HG02884 (cell line): ENCODE results near the gene CYTIP.
A peak's percentile ranks its signal among the peaks of the same experiment; 100 is the strongest.
"Not testable (repeated sequence)": the region's sequence is repeated elsewhere in the genome, so short reads cannot be mapped to it uniquely, and the experiment has no call there.

Experiments used
- ATAC-seq: cut with Tn5 transposase; IDR thresholded peaks from one replicate; pipeline ENCODE4 v1.9.1; 2021; ENCODE audit warnings: mild to moderate bottlenecking, moderate library complexity; ENCODE audit not compliant: unreplicated experiment

CYTIP gene

GRCh38 chr2:157427003-157427921, 16.6 kb downstream of the CYTIP start:
- ATAC-seq, result no peak

- ATAC-seq, result no peak
These were observed 17.4 kb downstream of the CYTIP start for GRCh38 chr2:157426477-157426994.

GRCh38 chr2:157424374-157424773, 19.5 kb downstream of the CYTIP start:
- ATAC-seq, result no peak

GRCh38 chr2:157421964-157422363, 21.9 kb downstream of the CYTIP start:
- ATAC-seq, result no peak

DNA sequence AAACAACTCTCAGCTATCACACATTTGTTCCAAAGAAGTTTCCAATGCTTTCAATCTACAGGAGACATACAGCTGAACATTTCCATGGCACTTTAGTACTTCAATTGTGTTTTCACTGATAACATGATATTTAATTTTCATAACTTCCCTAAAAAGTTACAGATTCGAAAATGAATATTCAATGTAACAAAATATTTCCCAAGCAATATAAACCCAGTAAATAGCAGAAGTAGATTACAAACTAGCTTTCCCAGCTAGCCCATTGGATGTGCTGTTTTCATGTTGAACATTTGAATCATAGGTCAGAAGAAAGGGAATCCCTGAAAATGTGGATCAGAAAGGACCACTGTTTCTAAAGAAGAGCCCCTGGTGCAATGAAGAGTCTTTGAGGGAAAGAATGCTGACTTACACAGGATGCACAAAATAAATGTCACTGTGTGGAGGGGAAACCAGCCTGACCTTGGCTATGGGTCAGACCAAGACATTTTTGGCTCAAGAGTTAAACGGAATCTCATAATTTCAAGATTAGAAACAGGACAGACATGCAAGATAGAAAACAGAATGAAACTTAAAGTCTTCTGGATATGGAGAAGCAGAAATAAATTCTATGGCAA, 22.5 kb downstream of the CYTIP start:
- no peak for ATAC-seq

DNA sequence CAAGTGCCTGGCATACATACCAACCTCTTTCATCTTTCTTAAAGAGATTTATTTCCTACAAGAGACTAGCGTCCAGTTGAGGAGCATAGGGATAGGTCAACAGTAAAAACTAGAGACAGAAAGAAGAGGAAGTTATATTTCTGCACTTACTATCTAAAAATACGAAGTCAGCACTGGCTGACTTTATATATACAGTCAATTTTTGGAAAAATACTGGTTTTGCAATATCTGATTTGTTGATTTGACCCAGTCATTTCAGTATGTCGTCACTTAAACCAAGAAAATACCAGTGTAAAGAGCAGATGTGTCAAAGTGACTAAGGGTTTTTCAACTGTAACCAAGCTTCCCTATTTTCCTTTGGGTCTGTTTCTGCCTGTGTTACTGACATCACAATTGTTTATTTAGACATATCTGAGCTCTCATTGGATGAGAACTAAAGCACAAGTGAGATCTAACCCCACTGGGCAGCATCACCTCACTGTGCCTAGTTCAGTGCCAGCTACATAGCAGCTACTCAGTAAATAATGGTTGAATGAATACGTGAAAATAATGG, 23.0 kb downstream of the CYTIP start:
- peak; percentile 69 for ATAC-seq

- ATAC-seq, result no peak
These were observed 24.8 kb downstream of the CYTIP start for GRCh38 chr2:157419031-157419575.

DNA sequence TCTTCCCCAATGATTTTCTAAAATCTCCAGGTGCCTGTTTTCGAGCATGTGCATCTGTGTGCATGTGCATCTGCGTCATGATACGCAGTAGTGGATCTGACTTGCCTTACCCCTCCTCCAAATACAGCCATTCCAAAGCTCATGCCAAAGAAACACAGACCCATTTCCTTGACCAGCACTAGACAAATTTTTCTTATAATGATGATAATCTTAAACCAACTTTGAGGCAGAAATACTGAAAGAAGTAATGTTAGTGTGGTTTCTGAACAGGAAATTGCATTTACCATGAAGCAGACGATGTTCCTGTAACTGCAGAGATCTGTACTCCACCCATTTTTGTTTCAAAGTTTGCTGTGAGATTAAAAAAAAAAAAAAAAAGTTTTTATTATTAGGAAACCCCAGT, 25.6 kb downstream of the CYTIP start:
- ATAC-seq, result no peak

- no peak for ATAC-seq
These were observed 28.2 kb downstream of the CYTIP start for GRCh38 chr2:157415591-157416101.

DNA sequence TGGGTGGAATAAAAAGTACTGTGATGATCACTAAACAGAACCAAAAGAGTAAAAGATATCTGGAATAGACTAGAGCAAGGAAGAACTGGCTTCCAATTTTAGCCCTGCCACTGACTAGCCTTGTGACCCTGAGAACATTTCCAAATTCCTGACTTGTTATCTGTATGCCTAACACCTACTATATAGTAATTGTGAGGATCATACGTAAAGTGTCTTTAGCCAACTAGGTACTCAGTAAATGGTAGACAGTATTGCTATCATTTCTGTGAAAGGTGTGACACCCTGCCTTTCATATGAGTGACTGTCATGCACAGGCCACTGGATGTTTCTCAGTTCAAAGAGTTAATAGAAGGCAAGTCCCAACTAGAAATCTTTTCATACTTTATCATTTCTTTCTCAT, 29.8 kb downstream of the CYTIP start:
- ATAC-seq, result peak; percentile 22

GRCh38 chr2:157413326-157414035, 30.4 kb downstream of the CYTIP start:
- ATAC-seq, result peak; percentile 86

GRCh38 chr2:157411624-157412336, 32.1 kb downstream of the CYTIP start:
- ATAC-seq, result no peak

DNA sequence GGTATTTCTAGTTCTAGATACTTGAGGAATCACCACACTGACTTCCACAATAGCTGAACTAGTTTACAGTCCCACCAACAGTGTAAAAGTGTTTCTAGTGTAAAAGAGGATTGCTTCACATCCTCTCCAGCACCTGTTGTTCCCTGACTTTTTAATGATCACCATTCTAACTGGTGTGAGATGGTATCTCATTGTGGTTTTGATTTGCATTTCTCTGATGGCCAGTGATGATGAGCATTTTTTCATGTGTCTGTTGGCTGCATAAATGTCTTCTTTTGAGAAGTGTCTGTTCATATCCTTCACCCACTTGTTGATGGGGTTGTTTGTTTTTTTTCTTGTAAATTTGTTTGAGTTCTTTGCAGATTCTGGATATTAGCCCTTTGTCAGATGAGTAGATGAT, 38.5 kb downstream of the CYTIP start:
- ATAC-seq, result not testable (repeated sequence)

DNA sequence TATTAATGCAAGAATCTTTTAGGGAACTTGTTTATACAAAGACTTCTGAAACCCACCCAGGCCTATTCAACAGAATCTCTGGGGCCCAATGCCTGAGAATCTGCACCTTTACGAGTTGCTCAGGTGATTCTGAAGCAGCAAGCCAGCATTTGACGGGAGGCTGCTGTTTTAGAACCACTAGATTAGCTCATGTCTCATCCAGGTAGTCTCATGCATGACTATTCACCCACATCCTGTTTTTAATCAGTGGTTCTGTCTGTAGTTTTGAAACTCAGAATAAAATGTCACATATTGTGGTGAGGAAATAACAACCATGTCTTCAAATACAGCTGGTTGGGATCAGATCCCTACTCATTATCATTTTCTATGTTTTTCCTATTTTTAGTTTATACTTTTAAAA, 39.5 kb downstream of the CYTIP start:
- peak; percentile 99 for ATAC-seq

GRCh38 chr2:157402801-157403485, 40.9 kb downstream of the CYTIP start:
- not testable (repeated sequence) for ATAC-seq

DNA sequence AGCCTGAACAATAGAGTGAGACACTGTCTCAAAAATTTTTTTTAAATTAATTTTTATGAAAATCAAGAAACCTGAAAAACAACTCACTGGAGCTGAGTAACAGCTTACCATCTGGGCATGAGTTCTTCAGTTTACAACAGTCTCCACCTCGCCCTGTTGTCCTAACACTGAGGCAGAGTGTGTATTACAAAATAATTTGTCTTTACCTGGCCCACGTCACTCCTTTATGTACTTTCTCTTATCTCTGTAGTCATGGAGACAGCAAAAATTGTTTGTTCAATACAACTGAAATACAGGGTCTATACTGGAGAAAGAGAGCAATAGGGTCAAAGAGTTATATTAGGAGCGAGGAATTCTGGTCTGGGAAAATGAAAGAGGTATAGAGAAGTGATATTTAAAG, 48.1 kb downstream of the CYTIP start:
- ATAC-seq, result no peak

DNA sequence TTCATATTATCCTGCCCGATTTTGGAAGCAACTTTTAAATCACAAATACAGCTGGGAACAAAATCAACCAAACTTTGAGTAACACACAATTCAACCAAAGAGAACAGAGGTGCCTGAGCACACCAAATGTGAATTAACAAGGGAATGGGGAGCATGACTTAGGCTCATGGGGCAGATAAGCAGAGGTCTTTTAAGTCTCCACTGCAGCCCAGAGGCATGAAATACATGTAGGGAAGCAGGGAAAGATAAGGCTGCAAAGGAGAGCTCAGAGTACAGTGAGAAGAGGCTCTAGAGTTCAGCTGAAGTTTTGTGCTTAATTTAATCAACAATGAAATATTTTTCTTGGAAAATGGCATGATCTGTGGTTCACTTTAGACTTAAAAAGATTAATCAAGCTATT, 49.0 kb downstream of the CYTIP start:
- no peak for ATAC-seq

- ATAC-seq, result no peak
These were observed 50.5 kb downstream of the CYTIP start for GRCh38 chr2:157393348-157393747.

DNA sequence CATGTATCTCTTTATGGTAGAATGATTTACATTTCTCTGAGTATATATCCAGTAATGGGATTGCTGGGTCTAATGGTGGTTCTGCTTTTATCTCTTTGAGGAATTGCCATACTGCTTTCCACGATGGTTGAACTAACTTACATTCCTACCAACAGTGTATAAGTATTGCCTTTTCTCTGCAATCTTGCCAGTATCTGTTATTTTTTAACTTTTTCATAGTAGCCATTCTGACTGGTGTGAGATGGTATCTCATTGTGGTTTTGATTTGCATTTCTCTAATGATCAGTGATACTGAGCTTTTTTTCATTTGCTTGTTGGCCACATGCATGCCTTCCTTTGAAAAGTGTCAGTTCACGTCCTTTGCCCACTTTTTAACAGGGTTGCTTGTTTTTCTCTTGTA, 55.1 kb downstream of the CYTIP start:
- no peak for ATAC-seq
